Measurements from ENCODE around the gene THBS2.

The THBS2 gene

DNA sequence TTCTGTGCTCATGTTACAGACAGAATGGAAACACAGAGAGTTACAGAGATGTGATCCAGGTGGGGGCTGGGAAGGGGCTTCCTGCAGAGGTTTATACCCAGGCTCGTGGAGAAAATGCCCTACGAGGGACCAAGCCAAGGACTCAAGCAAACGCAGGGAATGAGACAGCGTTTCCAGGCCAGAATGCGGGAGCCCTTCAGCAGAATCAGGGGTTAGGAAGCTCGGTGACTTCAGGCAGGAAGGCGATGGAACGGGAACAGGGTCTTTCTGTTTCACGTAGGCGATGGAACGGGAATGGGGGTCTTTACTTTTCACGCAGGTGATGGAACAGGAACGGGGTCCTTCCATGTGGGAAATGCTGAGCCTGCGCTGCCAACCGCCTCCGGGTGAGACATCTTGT is 82.6 kb downstream of the THBS2 start:
- Histone ChIP-seq H3K27ac (no peak overlapping the region), H4K20me1 (ENCODE audit: insufficient read depth) (no peaks in the 10 kb centered on the region), H3K4me1 (ENCODE audit: low read depth, poor library complexity, severe bottlenecking) (no peaks in the 10 kb centered on the region), H2AFZ (ENCODE audit: low read depth) (no peak overlapping the region), H3K36me3 (ENCODE audit: insufficient read depth) (no peaks in the 10 kb centered on the region), H3K27me3 (ENCODE audit: insufficient read depth, low read depth) (no peaks in the 10 kb centered on the region), H3K4me3 (IDR thresholded peaks at IDR 0.05; ENCODE audit: insufficient read depth, low read depth, low read length) (no peak overlapping the region), H3K79me2 (ENCODE audit: insufficient read depth, low read depth) (no peaks in the 10 kb centered on the region), H3K4me2 (no peak overlapping the region), H3K9ac (no peak overlapping the region)
- TF ChIP-seq, protein P1, sequence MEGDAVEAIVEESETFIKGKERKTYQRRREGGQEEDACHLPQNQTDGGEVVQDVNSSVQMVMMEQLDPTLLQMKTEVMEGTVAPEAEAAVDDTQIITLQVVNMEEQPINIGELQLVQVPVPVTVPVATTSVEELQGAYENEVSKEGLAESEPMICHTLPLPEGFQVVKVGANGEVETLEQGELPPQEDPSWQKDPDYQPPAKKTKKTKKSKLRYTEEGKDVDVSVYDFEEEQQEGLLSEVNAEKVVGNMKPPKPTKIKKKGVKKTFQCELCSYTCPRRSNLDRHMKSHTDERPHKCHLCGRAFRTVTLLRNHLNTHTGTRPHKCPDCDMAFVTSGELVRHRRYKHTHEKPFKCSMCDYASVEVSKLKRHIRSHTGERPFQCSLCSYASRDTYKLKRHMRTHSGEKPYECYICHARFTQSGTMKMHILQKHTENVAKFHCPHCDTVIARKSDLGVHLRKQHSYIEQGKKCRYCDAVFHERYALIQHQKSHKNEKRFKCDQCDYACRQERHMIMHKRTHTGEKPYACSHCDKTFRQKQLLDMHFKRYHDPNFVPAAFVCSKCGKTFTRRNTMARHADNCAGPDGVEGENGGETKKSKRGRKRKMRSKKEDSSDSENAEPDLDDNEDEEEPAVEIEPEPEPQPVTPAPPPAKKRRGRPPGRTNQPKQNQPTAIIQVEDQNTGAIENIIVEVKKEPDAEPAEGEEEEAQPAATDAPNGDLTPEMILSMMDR (conservative IDR thresholded peaks at IDR 0.05; ENCODE audit: low read depth, low read length), result no peak

DNA sequence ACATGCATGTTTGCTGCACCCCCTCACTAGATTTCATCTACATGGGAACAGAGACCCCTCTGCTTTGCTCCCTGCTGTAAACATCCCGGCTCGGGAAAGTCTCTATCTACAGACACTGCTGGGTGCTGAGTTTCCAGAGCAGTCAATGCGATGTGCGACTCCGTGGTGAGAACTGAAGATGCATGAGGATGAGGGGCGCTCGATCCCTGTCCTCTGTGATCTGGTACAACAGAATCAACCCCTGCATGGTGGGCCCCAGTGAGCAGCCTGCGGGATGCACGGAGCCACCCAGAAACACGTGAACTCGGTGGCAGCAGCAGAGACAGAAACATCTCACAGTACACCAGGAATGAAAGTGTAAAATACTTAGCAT is 83.1 kb downstream of the THBS2 start:
- no peaks in the 10 kb centered on the region for H3K27me3 ChIP-seq (ENCODE audit: insufficient read depth, low read depth)
- H3K36me3 ChIP-seq (ENCODE audit: insufficient read depth), result no peaks in the 10 kb centered on the region
- H2AFZ ChIP-seq (ENCODE audit: low read depth), result no peak overlapping the region
- TF ChIP-seq, protein P1 (conservative IDR thresholded peaks at IDR 0.05; ENCODE audit: low read depth, low read length), result no peak
- H4K20me1 ChIP-seq (ENCODE audit: insufficient read depth), result no peaks in the 10 kb centered on the region
- no peak overlapping the region for H3K9ac ChIP-seq
- H3K4me1 ChIP-seq (ENCODE audit: low read depth, poor library complexity, severe bottlenecking), result no peaks in the 10 kb centered on the region
- no peak overlapping the region for H3K4me3 ChIP-seq (IDR thresholded peaks at IDR 0.05; ENCODE audit: insufficient read depth, low read depth, low read length)
- H3K27ac ChIP-seq, result no peak overlapping the region
- H3K4me2 ChIP-seq, result no peak overlapping the region
- H3K79me2 ChIP-seq (ENCODE audit: insufficient read depth, low read depth), result no peaks in the 10 kb centered on the region

DNA sequence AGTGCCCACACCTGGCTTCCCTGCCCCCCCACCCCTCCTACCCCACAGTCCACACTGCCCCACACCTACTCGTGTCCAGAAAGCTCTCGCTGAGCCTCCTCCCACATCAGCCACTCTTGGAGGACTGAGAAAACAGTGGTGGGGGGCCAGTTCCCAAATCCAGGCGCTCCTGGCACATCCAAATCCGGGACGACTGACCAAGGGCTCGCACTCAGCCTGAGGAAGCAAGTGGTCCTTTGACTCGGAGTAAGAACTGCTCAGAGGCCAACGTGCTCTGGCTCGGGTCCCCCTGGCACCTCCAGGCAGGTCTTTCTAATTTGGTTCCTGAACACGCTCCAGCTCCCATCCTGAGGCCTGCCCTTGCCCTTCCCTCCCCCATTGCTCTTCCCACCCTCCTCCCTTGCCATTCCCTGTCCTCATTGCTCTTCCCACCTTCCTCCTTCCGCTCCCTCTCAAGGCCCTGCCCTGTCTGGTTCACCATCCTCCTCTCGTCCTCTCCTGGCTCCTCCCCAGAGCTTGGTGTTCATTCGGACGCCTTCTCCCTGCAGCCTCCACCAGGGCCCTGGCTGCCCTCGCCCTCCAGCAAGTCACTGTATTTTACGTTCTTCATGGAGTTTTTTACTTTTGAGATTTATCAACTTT is 83.6 kb downstream of the THBS2 start:
- TF ChIP-seq, protein P1 (conservative IDR thresholded peaks at IDR 0.05; ENCODE audit: low read depth, low read length), result no peak
- no peak overlapping the region for H3K27ac ChIP-seq
- H3K9ac ChIP-seq, result no peak overlapping the region
- H3K4me2 ChIP-seq, result no peak overlapping the region
- no peaks in the 10 kb centered on the region for H3K79me2 ChIP-seq (ENCODE audit: insufficient read depth, low read depth)
- H4K20me1 ChIP-seq (ENCODE audit: insufficient read depth), result no peaks in the 10 kb centered on the region
- no peak overlapping the region for H3K4me3 ChIP-seq (IDR thresholded peaks at IDR 0.05; ENCODE audit: insufficient read depth, low read depth, low read length)
- no peaks in the 10 kb centered on the region for H3K36me3 ChIP-seq (ENCODE audit: insufficient read depth)
- H3K4me1 ChIP-seq (ENCODE audit: low read depth, poor library complexity, severe bottlenecking), result no peaks in the 10 kb centered on the region
- no peaks in the 10 kb centered on the region for H3K27me3 ChIP-seq (ENCODE audit: insufficient read depth, low read depth)
- no peak overlapping the region for H2AFZ ChIP-seq (ENCODE audit: low read depth)

- no peaks in the 10 kb centered on the region for H3K36me3 ChIP-seq (ENCODE audit: insufficient read depth)
- TF ChIP-seq, protein P1 (conservative IDR thresholded peaks at IDR 0.05; ENCODE audit: low read depth, low read length), result no peak
- no peak overlapping the region for H3K4me3 ChIP-seq (IDR thresholded peaks at IDR 0.05; ENCODE audit: insufficient read depth, low read depth, low read length)
- no peaks in the 10 kb centered on the region for H4K20me1 ChIP-seq (ENCODE audit: insufficient read depth)
- no peak overlapping the region for H3K9ac ChIP-seq
- no peak overlapping the region for H3K4me2 ChIP-seq
- H3K4me1 ChIP-seq (ENCODE audit: low read depth, poor library complexity, severe bottlenecking), result no peaks in the 10 kb centered on the region
- H3K27me3 ChIP-seq (ENCODE audit: insufficient read depth, low read depth), result no peaks in the 10 kb centered on the region
- H3K79me2 ChIP-seq (ENCODE audit: insufficient read depth, low read depth), result no peaks in the 10 kb centered on the region
- H3K27ac ChIP-seq, result no peak overlapping the region
- no peak overlapping the region for H2AFZ ChIP-seq (ENCODE audit: low read depth)
These were observed 84.3 kb downstream of the THBS2 start for GRCh38 chr6:169169375-169169774.
